ENCODE data around the gene FSTL5. TPM values are rescaled to one million over a fixed set of nuclear protein-coding genes. Genes with fewer than 3 reads are reported as not detected.

FSTL5 gene
- total and polyA plus RNA-seq, 2 experiments from 2014 or later, result 0.12 to 0.59 TPM

- H3K27ac ChIP-seq, result no peak overlapping the region
- no peak overlapping the region for H3K4me3 ChIP-seq
- DNase-seq (ENCODE audit: low read depth in 1 of 2, low spot score in 1 of 2), result peak; percentile 16 to 50
Measured at GRCh38 chr4:161936625-161937550, 226.9 kb downstream of the FSTL5 start.

GRCh38 chr4:161931089-161931488 is 232.7 kb downstream of the FSTL5 start:
- TF ChIP-seq CTCF (IDR thresholded peaks at IDR 0.05; ENCODE audit: low read depth, low read length), result no peak
- Histone ChIP-seq H3K4me3 (no peak overlapping the region), H3K4me1 (ENCODE audit: low read depth) (no peaks in the 10 kb centered on the region), H3K27me3 (no peaks in the 10 kb centered on the region), H3K9me3 (ENCODE audit: low read depth) (no peaks in the 10 kb centered on the region), H3K36me3 (no peaks in the 10 kb centered on the region), H3K27ac (no peak overlapping the region)
- DNase-seq (ENCODE audit: low read depth in 1 of 2, low spot score in 1 of 2), result no peak

More at GRCh38 chr4:161936625-161937550, 226.9 kb downstream of the FSTL5 start:
- H3K9me3 ChIP-seq (ENCODE audit: low read depth), result no peaks in the 10 kb centered on the region
- no peaks in the 10 kb centered on the region for H3K27me3 ChIP-seq
- no peak for TF ChIP-seq CTCF (IDR thresholded peaks at IDR 0.05; ENCODE audit: low read depth, low read length)
- H3K4me1 ChIP-seq (ENCODE audit: low read depth), result no peaks in the 10 kb centered on the region
- H3K36me3 ChIP-seq, result no peaks in the 10 kb centered on the region

GRCh38 chr4:161929956-161930355 is 233.8 kb downstream of the FSTL5 start:
- Histone ChIP-seq H3K36me3 (no peaks in the 10 kb centered on the region), H3K9me3 (ENCODE audit: low read depth) (no peaks in the 10 kb centered on the region), H3K27ac (no peak overlapping the region), H3K4me3 (no peak overlapping the region), H3K27me3 (no peaks in the 10 kb centered on the region), H3K4me1 (ENCODE audit: low read depth) (no peaks in the 10 kb centered on the region)
- peak in 1 of 2 donors; percentile 61 for DNase-seq (ENCODE audit: low read depth in 1 of 2, low spot score in 1 of 2)
- no peak for TF ChIP-seq CTCF (IDR thresholded peaks at IDR 0.05; ENCODE audit: low read depth, low read length)

- Histone ChIP-seq H3K36me3 (no peaks in the 10 kb centered on the region), H3K4me1 (ENCODE audit: low read depth) (peaks cover 3% of the 10 kb centered on the region), H3K27ac (no peak overlapping the region), H3K9me3 (ENCODE audit: low read depth) (no peaks in the 10 kb centered on the region), H3K4me3 (no peak overlapping the region), H3K27me3 (no peaks in the 10 kb centered on the region)
- TF ChIP-seq CTCF (IDR thresholded peaks at IDR 0.05; ENCODE audit: low read depth, low read length), result no peak
- DNase-seq (ENCODE audit: low read depth in 1 of 2, low spot score in 1 of 2), result peak in 1 of 2 donors; percentile 22
Measured at GRCh38 chr4:161926033-161926828, 237.6 kb downstream of the FSTL5 start.

- no peak for TF ChIP-seq CTCF (IDR thresholded peaks at IDR 0.05; ENCODE audit: low read depth, low read length)
- H3K36me3 ChIP-seq, result no peaks in the 10 kb centered on the region
- no peaks in the 10 kb centered on the region for H3K9me3 ChIP-seq (ENCODE audit: low read depth)
- no peak for DNase-seq (ENCODE audit: low read depth in 1 of 2, low spot score in 1 of 2)
- no peak overlapping the region for H3K4me3 ChIP-seq
- H3K27ac ChIP-seq, result no peak overlapping the region
- no peaks in the 10 kb centered on the region for H3K27me3 ChIP-seq
- peaks cover 3% of the 10 kb centered on the region for H3K4me1 ChIP-seq (ENCODE audit: low read depth)
Measured at GRCh38 chr4:161920304-161921052, 243.3 kb downstream of the FSTL5 start.
